ENCODE results near the gene RIMBP3C. TPM values are rescaled to one million over a fixed set of nuclear protein-coding genes. Genes with fewer than 3 reads are reported as not detected.
A peak's percentile ranks its signal among the peaks of the same experiment; 100 is the strongest.
"Not testable (repeated sequence)": the region's sequence is repeated elsewhere in the genome, so short reads cannot be mapped to it uniquely, and the experiment has no call there.

The RIMBP3C gene
- total and polyA plus RNA-seq, 2 donors (not counting 1 experiment from before 2014, with no cell fraction given) = 0.02 to 0.50 TPM

DNA sequence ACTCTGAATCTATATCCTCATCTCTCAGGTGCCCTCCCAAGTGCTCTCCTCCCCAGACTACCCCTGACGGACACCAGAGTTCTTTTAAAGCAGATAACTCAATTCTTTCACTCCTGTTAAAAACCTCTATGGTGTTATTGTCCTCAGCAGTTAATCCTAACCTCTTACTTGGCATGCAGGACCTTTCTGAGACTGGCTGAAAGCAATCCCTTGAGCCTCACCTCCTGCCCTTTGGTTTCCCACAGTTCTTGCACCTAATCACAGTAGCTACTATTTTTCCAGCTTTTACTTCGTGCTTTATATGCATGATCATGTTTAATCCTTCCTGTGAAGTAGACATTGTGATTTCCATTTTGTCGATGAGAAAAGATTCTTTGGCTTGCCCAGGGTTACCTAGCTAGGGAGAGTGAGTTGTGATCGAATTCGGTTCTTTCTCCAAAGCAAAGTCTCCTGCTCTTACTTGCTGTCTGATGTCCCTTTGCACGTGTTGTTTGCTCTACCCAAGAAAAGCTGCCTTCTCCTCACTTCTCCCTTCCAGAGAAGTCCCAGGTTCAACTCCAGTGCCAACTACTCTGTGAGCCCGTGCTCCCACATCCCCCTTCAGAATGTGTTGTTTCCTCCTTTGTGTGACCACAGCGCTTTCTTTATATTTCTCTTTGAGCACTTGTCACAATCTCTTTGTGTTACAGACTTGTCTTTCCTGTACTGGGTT is 18.4 kb upstream of the RIMBP3C start:
- H3K4me3 ChIP-seq (replicated peaks in 1 of 4; ENCODE audit: control extremely low read depth in 1 of 4, insufficient read depth in 1 of 4, low read depth in 3 of 4, low read length in 4 of 4) = peak overlapping the region; percentile 41 to 89 (median 72)
- peaks cover 12% of the 10 kb centered on the region for H3K4me1 ChIP-seq (ENCODE audit: control insufficient read depth, extremely low read depth, insufficient read depth, low read length)
- peaks cover 17% of the 10 kb centered on the region for H4K20me1 ChIP-seq (ENCODE audit: control insufficient read depth, extremely low read depth, insufficient read depth, low read length)
- H3K9ac ChIP-seq (ENCODE audit: insufficient read depth, low read length) = no peak overlapping the region
- no peak for DNase-seq (ENCODE audit: low read depth in 2 of 2)
- no peaks in the 10 kb centered on the region for H3K27me3 ChIP-seq (ENCODE audit: control insufficient read depth, insufficient read depth, low read length)
- H3K36me3 ChIP-seq (ENCODE audit: control insufficient read depth, insufficient read depth, low read length) = peaks cover 3% of the 10 kb centered on the region
- no peaks in the 10 kb centered on the region for H3K9me3 ChIP-seq (ENCODE audit: control insufficient read depth, insufficient read depth, low read depth, low read length)
- peak overlapping the region; percentile 18 for H3K4me2 ChIP-seq (ENCODE audit: extremely low read depth, insufficient read depth, low read length)
- H2AFZ ChIP-seq (ENCODE audit: low read length) = no peak overlapping the region
- H3K27ac ChIP-seq (ENCODE audit: insufficient read depth, low read length) = no peak overlapping the region
- no peak for TF ChIP-seq EZH2 (IDR thresholded peaks at IDR 0.05; ENCODE audit: low read length, missing control alignments)
- TF ChIP-seq, protein P1, sequence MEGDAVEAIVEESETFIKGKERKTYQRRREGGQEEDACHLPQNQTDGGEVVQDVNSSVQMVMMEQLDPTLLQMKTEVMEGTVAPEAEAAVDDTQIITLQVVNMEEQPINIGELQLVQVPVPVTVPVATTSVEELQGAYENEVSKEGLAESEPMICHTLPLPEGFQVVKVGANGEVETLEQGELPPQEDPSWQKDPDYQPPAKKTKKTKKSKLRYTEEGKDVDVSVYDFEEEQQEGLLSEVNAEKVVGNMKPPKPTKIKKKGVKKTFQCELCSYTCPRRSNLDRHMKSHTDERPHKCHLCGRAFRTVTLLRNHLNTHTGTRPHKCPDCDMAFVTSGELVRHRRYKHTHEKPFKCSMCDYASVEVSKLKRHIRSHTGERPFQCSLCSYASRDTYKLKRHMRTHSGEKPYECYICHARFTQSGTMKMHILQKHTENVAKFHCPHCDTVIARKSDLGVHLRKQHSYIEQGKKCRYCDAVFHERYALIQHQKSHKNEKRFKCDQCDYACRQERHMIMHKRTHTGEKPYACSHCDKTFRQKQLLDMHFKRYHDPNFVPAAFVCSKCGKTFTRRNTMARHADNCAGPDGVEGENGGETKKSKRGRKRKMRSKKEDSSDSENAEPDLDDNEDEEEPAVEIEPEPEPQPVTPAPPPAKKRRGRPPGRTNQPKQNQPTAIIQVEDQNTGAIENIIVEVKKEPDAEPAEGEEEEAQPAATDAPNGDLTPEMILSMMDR (conservative IDR thresholded peaks at IDR 0.05 in 1 of 2, IDR thresholded peaks at IDR 0.05 in 1 of 2; ENCODE audit: low read depth in 1 of 2, low read length in 2 of 2) = no peak
- H3K79me2 ChIP-seq (ENCODE audit: control insufficient read depth, insufficient read depth, low read length) = peaks cover 72% of the 10 kb centered on the region

DNA sequence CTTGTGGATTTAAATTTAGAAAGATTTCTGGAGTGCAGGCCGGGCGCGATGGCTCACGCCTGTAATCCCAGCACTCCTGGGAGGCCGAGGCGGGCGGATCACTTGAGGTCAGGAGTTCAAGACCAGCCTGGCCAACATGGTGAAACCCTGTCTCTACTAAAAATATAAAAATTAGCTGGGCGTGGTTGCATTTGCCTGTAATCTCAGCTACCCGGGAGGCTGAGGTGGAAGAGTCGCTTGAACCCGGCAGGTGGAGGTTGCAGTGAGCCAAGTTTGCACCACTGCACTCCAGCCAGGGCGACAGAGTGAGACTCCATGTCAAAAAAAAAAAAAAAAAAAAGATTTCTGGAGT is 17.8 kb upstream of the RIMBP3C start:
- Histone ChIP-seq H3K4me1 (ENCODE audit: control insufficient read depth, extremely low read depth, insufficient read depth, low read length) (peaks cover 12% of the 10 kb centered on the region), H4K20me1 (ENCODE audit: control insufficient read depth, extremely low read depth, insufficient read depth, low read length) (peaks cover 15% of the 10 kb centered on the region), H3K4me2 (ENCODE audit: extremely low read depth, insufficient read depth, low read length) (peak overlapping the region; percentile 99), H3K27ac (ENCODE audit: insufficient read depth, low read length) (peak overlapping the region; percentile 96), H3K79me2 (ENCODE audit: control insufficient read depth, insufficient read depth, low read length) (peaks cover 66% of the 10 kb centered on the region), H3K4me3 (replicated peaks in 1 of 4; ENCODE audit: control extremely low read depth in 1 of 4, insufficient read depth in 1 of 4, low read depth in 3 of 4, low read length in 4 of 4) (peak overlapping the region; percentile 71 to 92 (median 81))
- not testable (repeated sequence) for H3K36me3 ChIP-seq (ENCODE audit: control insufficient read depth, insufficient read depth, low read length); H2AFZ ChIP-seq (ENCODE audit: low read length); H3K9ac ChIP-seq (ENCODE audit: insufficient read depth, low read length); H3K27me3 ChIP-seq (ENCODE audit: control insufficient read depth, insufficient read depth, low read length); H3K9me3 ChIP-seq (ENCODE audit: control insufficient read depth, insufficient read depth, low read depth, low read length); DNase-seq (ENCODE audit: low read depth in 2 of 2)

DNA sequence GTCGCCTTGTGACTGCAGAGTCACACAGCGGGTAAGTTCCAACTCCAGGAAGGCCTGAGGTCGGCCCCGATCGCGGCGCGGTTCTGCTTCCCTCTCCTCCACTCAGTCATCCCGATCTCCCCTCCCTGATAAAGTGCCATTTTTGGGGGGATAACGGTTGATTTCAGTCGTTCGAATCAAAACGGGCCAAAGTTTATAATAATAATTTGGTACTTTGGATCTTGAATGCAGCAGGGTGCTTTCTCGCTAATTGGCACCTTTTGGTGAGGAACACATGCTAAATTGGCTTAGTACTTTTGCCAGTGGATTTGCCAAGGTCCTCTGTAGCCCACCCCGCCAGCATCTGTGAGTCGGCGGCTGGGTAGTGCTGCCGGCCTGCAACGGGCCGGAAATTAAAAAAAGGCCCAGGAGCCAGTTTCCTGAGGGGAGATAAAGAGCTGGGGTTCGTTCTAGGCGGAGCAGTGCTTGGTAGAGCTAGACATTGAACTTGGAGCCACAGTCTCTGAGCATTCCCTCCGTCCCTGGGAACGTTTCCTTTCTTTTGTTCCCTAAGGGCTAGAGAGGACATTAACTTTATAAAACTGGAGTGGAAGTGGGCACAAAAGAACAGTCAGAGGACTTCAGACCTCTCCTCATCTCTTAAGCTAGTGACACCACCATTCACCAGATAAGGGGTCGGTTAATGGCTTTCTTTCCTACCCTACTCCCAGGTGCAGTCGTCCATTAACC is 17.2 kb upstream of the RIMBP3C start:
- DNase-seq (ENCODE audit: low read depth in 2 of 2) = peak; percentile 28 to 32
- H2AFZ ChIP-seq (ENCODE audit: low read length) = no peak overlapping the region
- TF ChIP-seq EZH2 (IDR thresholded peaks at IDR 0.05; ENCODE audit: low read length, missing control alignments) = no peak
- TF ChIP-seq, protein P1 (conservative IDR thresholded peaks at IDR 0.05 in 1 of 2, IDR thresholded peaks at IDR 0.05 in 1 of 2; ENCODE audit: low read depth in 1 of 2, low read length in 2 of 2) = no peak

More for the DNA sequence above, 17.2 kb upstream of the RIMBP3C start:
- Histone ChIP-seq H3K9ac (ENCODE audit: insufficient read depth, low read length) (peak overlapping the region; percentile 99), H3K9me3 (ENCODE audit: control insufficient read depth, insufficient read depth, low read depth, low read length) (no peaks in the 10 kb centered on the region), H4K20me1 (ENCODE audit: control insufficient read depth, extremely low read depth, insufficient read depth, low read length) (peaks cover 11% of the 10 kb centered on the region), H3K4me3 (replicated peaks in 1 of 4; ENCODE audit: control extremely low read depth in 1 of 4, insufficient read depth in 1 of 4, low read depth in 3 of 4, low read length in 4 of 4) (peak overlapping the region; percentile 71 to 92 (median 81)), H3K4me2 (ENCODE audit: extremely low read depth, insufficient read depth, low read length) (peak overlapping the region; percentile 99), H3K27ac (ENCODE audit: insufficient read depth, low read length) (peak overlapping the region; percentile 96), H3K79me2 (ENCODE audit: control insufficient read depth, insufficient read depth, low read length) (peaks cover 61% of the 10 kb centered on the region), H3K36me3 (ENCODE audit: control insufficient read depth, insufficient read depth, low read length) (peaks cover 3% of the 10 kb centered on the region), H3K27me3 (ENCODE audit: control insufficient read depth, insufficient read depth, low read length) (no peaks in the 10 kb centered on the region), H3K4me1 (ENCODE audit: control insufficient read depth, extremely low read depth, insufficient read depth, low read length) (peaks cover 10% of the 10 kb centered on the region)

Data from fibroblast of lung (primary cell).